Gastrocnemius medialis (tissue), 4 donors: ENCODE measurements around the gene ENTPD5. TPM values are rescaled to one million over a fixed set of nuclear protein-coding genes. Genes with fewer than 3 reads are reported as not detected.

ENCODE experiments used
- ATAC-seq, 2 donors: fragments of 150-250 bp; one replicate each; pipeline ENCODE4 v1.9.1; 2016
- DNase-seq, 2 donors: peaks; one replicate each; pipeline ENCODE4 v3.0.0-alpha.2; 2019
- H3K27ac ChIP-seq, 4 donors: fragments of 200-600 bp; sonication (generic); 1 replicate in 1 of 4; 2 replicates in 3 of 4; pipeline ENCODE4 v1.5.1; 2016 to 2018; ENCODE audit warnings: mild to moderate bottlenecking in 2 of 4, moderate library complexity in 1 of 4
- H3K27me3 ChIP-seq, 3 donors: fragments of 200-600 bp; sonication (generic) in 2 of 3; 1 replicate in 1 of 3; 2 replicates in 2 of 3; pipeline versions ENCODE4 v1.5.1 to v1.6.0; 2016 to 2019; ENCODE audit warnings: mild to moderate bottlenecking in 1 of 3, moderate library complexity in 1 of 3
- H3K36me3 ChIP-seq, 2 donors: fragments of 200-600 bp; sonication (generic) in 1 of 2; one replicate each; pipeline ENCODE4 v1.5.1; 2017 to 2018
- H3K4me1 ChIP-seq, 2 donors: fragments of 200-600 bp; sonication (generic) in 1 of 2; one replicate each; pipeline ENCODE4 v1.5.1; 2016 to 2017; ENCODE audit warnings: mild to moderate bottlenecking in 2 of 2
- H3K4me3 ChIP-seq, 4 donors: fragments of 200-600 bp; sonication (generic) in 3 of 4; 1 replicate in 1 of 4; 2 replicates in 3 of 4; pipeline ENCODE4 v1.5.1; 2016 to 2019; ENCODE audit warnings: mild to moderate bottlenecking in 2 of 4
- H3K9me3 ChIP-seq, 3 donors: fragments of 200-600 bp; sonication (generic) in 2 of 3; 1 replicate in 1 of 3; 2 replicates in 2 of 3; pipeline ENCODE4 v1.5.1; 2016 to 2019
- POLR2A ChIP-seq, 2 donors: fragments of 450-650 bp; IDR thresholded peaks; one replicate each; pipeline ENCODE4 v1.6.1; 2017; ENCODE audit warnings: antibody characterized with exemption in 2 of 2, mild to moderate bottlenecking in 2 of 2, moderate library complexity in 2 of 2
- in situ Hi-C, 4 donors: fragments of 200-750 bp; cut with MboI; loops; one replicate each; pipeline versions ENCODE4 v1.15.0 to v1.8.0; 2017; ENCODE audit warnings: low sequenced_read_pairs in 4 of 4
- intact Hi-C: fragments of 100-400 bp; cut with DNase I; formaldehyde crosslinking; loops from one replicate; pipeline ENCODE4 v1.15.1; 2023; ENCODE audit warnings: low total_unique reads
- total RNA-seq, 4 donors: library from RNA; depleted of rRNA; stranded (reverse); fragments of >200 nt; gene quantifications; one replicate each; pipeline versions ENCODE4 v1.1.0 to v1.2.3, GENCODE V29; 2016
- TF ChIP-seq, protein P1 (sequence below), 5 experiments: fragments of 450-650 bp in 3 of 5; fragments of 200-600 bp in 2 of 5; sonication (generic) in 2 of 5; IDR thresholded peaks in 4 of 5; conservative IDR thresholded peaks in 1 of 5; 1 replicate in 4 of 5; 2 replicates in 1 of 5; pipeline ENCODE4 v1.5.1; 2016 to 2019; ENCODE audit warnings: antibody characterized with exemption in 5 of 5, mild to moderate bottlenecking in 3 of 5, moderate library complexity in 3 of 5

Gene ENTPD5
- total RNA-seq, 4 donors from 2014 or later, result 5.4 to 10.2 (median 7.3) TPM

DNA sequence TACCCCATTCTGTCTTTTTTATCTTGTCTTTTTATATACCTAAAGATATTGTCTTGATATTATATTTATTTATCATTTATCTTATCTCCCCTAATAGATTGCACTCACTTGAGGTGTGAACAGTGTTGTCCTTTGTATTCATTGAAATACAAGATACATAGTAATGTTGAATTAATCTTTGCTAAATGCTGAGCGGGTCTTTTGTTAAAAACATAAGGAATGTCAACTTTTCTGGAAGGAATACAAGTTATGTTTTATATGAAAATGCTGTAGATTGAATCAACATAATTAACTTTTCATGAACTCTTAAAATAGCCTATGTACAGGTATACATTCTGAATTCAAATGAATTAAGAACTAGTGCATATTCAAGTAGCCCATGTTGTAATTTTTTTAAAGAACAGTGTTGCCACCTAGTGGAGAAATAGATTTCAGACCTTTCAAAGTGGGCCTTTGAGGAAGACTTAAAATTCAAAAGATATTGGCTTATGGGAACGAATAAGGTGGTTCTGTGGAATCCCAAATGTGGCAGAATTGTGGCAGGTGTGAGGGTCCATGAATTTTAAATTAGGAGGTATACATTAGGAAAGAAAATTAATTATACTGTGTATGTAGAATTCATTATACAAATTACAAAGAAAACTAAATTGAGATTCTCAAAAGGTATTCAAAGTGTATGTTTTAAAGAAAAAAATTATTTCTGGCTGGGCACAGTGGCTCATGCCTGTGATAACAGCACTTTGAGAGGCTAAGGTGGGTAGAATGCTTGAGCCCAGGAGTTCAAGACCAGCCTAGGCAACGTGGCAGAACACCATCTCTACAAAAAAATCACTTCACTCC, 19.2 kb upstream of the ENTPD5 start:
- Histone ChIP-seq H3K4me3 (no peak overlapping the region), H3K27me3 (no peaks in the 10 kb centered on the region), H3K36me3 (no peaks in the 10 kb centered on the region), H3K27ac (no peak overlapping the region), H3K9me3 (no peaks in the 10 kb centered on the region), H3K4me1 (no peaks in the 10 kb centered on the region)
- intact Hi-C loops (loop anchor here (1.0 to 5.0 kb wide), 2 partner anchors 19 to 86 kb away; partner anchors contain the start of genes BBOF1, COQ6, ENTPD5 and FAM161B), in situ Hi-C loops (no loop called here)
- no peak for DNase-seq
- peak; percentile 39 to 61 for ATAC-seq
- TF ChIP-seq, protein P1, sequence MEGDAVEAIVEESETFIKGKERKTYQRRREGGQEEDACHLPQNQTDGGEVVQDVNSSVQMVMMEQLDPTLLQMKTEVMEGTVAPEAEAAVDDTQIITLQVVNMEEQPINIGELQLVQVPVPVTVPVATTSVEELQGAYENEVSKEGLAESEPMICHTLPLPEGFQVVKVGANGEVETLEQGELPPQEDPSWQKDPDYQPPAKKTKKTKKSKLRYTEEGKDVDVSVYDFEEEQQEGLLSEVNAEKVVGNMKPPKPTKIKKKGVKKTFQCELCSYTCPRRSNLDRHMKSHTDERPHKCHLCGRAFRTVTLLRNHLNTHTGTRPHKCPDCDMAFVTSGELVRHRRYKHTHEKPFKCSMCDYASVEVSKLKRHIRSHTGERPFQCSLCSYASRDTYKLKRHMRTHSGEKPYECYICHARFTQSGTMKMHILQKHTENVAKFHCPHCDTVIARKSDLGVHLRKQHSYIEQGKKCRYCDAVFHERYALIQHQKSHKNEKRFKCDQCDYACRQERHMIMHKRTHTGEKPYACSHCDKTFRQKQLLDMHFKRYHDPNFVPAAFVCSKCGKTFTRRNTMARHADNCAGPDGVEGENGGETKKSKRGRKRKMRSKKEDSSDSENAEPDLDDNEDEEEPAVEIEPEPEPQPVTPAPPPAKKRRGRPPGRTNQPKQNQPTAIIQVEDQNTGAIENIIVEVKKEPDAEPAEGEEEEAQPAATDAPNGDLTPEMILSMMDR (IDR thresholded peaks at IDR 0.05 in 4 of 5, conservative IDR thresholded peaks at IDR 0.05 in 1 of 5), result peak; percentile 29 to 69 (median 54)
- no peak for TF ChIP-seq POLR2A (IDR thresholded peaks at IDR 0.05)

GRCh38 chr14:74035556-74035955, 16.5 kb upstream of the ENTPD5 start:
- no peaks in the 10 kb centered on the region for H3K9me3 ChIP-seq
- no peaks in the 10 kb centered on the region for H3K4me1 ChIP-seq
- no peak overlapping the region for H3K4me3 ChIP-seq
- ATAC-seq, result no peak
- no peak for DNase-seq
- H3K27me3 ChIP-seq, result no peaks in the 10 kb centered on the region
- no peak overlapping the region for H3K27ac ChIP-seq
- H3K36me3 ChIP-seq, result no peaks in the 10 kb centered on the region
- in situ Hi-C loops (no loop called here), intact Hi-C loops (loop anchor here (5.0 kb wide), 1 partner anchor 83 kb away; the partner anchor contains the start of genes COQ6 and FAM161B)
- TF ChIP-seq, protein P1 (IDR thresholded peaks at IDR 0.05 in 4 of 5, conservative IDR thresholded peaks at IDR 0.05 in 1 of 5), result no peak
- TF ChIP-seq POLR2A (IDR thresholded peaks at IDR 0.05), result no peak

DNA sequence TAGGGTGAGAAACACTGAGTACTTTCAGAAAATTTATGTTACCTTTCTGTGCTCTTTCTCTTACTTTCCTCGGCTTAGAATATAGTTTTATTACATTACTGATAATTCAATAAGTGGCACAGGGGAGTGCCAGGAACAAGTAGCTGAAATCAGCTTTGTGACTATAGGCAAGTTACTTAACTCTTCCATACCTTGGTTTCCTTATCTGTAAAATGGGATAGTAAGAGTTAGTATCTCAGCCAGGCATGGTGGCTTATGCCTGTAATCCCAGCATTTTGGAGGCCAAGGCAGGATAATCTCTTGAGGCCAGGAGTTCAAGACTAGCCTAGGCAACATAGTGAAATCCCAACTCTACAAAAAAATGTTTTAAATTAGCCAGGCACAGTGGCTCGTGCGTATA, 15.5 kb upstream of the ENTPD5 start:
- DNase-seq, result no peak
- intact Hi-C loops, result no loop called here

GRCh38 chr14:74029136-74029535, 10.0 kb upstream of the ENTPD5 start:
- DNase-seq (no peak), ATAC-seq (no peak)
- in situ Hi-C loops, result no loop called here
- Histone ChIP-seq H3K9me3 (no peaks in the 10 kb centered on the region), H3K4me3 (no peak overlapping the region), H3K27ac (no peak overlapping the region), H3K4me1 (no peaks in the 10 kb centered on the region), H3K27me3 (no peaks in the 10 kb centered on the region), H3K36me3 (no peaks in the 10 kb centered on the region)
- TF ChIP-seq, protein P1 (IDR thresholded peaks at IDR 0.05 in 4 of 5, conservative IDR thresholded peaks at IDR 0.05 in 1 of 5), result no peak
- TF ChIP-seq POLR2A (IDR thresholded peaks at IDR 0.05), result no peak
- intact Hi-C loops, result no loop called here

More for the DNA sequence above, 15.5 kb upstream of the ENTPD5 start:
- no peaks in the 10 kb centered on the region for H3K9me3 ChIP-seq
- TF ChIP-seq, protein P1 (IDR thresholded peaks at IDR 0.05 in 4 of 5, conservative IDR thresholded peaks at IDR 0.05 in 1 of 5), result no peak
- TF ChIP-seq POLR2A (IDR thresholded peaks at IDR 0.05), result no peak
- no peaks in the 10 kb centered on the region for H3K36me3 ChIP-seq
- ATAC-seq, result no peak
- H3K4me3 ChIP-seq, result no peak overlapping the region
- no peaks in the 10 kb centered on the region for H3K4me1 ChIP-seq
- no peaks in the 10 kb centered on the region for H3K27me3 ChIP-seq
- in situ Hi-C loops, result no loop called here
- H3K27ac ChIP-seq, result no peak overlapping the region
